AG20443 (cell line): Measurements from ENCODE around the gene USP17L19.
"Not testable (repeated sequence)": the region's sequence is repeated elsewhere in the genome, so short reads cannot be mapped to it uniquely, and the experiment has no call there.

Experiments
- DNase-seq: peaks from one replicate; pipeline ENCODE4 v3.0.0; 2012; ENCODE audit warnings: low spot score, mixed read lengths

Gene USP17L19

GRCh38 chr4:9253078-9253477 lies at the start of gene USP17L19:
TSS of gene USP17L19 (plus strand) at chr4:9253378. CDS start at chr4:9253378, 0 bp downstream.
- not testable (repeated sequence) for DNase-seq

- DNase-seq: not testable (repeated sequence)
Observed at GRCh38 chr4:9210357-9210756, 42.8 kb upstream of the USP17L19 start, which contains the start of gene USP17L10. TSS of gene USP17L10 (plus strand) at chr4:9210657. CDS start at chr4:9210657, 0 bp downstream.

- DNase-seq: not testable (repeated sequence)
Observed at GRCh38 chr4:9214701-9215100, 38.5 kb upstream of the USP17L19 start.

GRCh38 chr4:9215105-9215504 lies 38.1 kb upstream of the USP17L19 start, which contains the start of gene USP17L11:
TSS of gene USP17L11 (plus strand) at chr4:9215405. CDS start at chr4:9215405, 0 bp downstream.
- DNase-seq: not testable (repeated sequence)

GRCh38 chr4:9219852-9220251 lies 33.3 kb upstream of the USP17L19 start, which contains the start of gene USP17L12:
TSS of gene USP17L12 (plus strand) at chr4:9220152. CDS start at chr4:9220152, 0 bp downstream.
- DNase-seq: not testable (repeated sequence)

- DNase-seq: not testable (repeated sequence)
Observed at GRCh38 chr4:9224596-9224995, 28.6 kb upstream of the USP17L19 start, which contains the start of gene USP17L13. TSS of gene USP17L13 (plus strand) at chr4:9224896. CDS start at chr4:9224896, 0 bp downstream.

GRCh38 chr4:9230249-9230648 lies 22.9 kb upstream of the USP17L19 start:
- not testable (repeated sequence) for DNase-seq

GRCh38 chr4:9234085-9234484 lies 19.1 kb upstream of the USP17L19 start, which contains the start of gene USP17L15:
TSS of gene USP17L15 (plus strand) at chr4:9234385. CDS start at chr4:9234385, 0 bp downstream.
- DNase-seq: not testable (repeated sequence)

GRCh38 chr4:9238461-9238860 lies 14.7 kb upstream of the USP17L19 start:
- not testable (repeated sequence) for DNase-seq

- DNase-seq: not testable (repeated sequence)
Observed at GRCh38 chr4:9243579-9243978, 9.6 kb upstream of the USP17L19 start, which contains the start of gene USP17L17. TSS of gene USP17L17 (plus strand) at chr4:9243879. CDS start at chr4:9243879, 0 bp downstream.

GRCh38 chr4:9247953-9248680 lies 5.1 kb upstream of the USP17L19 start, which contains the start of gene USP17L18:
TSS of gene USP17L18 (plus strand) at chr4:9248630. CDS start at chr4:9248630, 0 bp downstream.
- not testable (repeated sequence) for DNase-seq

GRCh38 chr4:9257824-9258223 lies 4.6 kb downstream of the USP17L19 start, which contains the start of gene USP17L20:
TSS of gene USP17L20 (plus strand) at chr4:9258124. CDS start at chr4:9258124, 0 bp downstream.
- DNase-seq: not testable (repeated sequence)

GRCh38 chr4:9262572-9262971 lies 9.4 kb downstream of the USP17L19 start, which contains the start of gene USP17L21:
TSS of gene USP17L21 (plus strand) at chr4:9262872. CDS start at chr4:9262872, 0 bp downstream.
- not testable (repeated sequence) for DNase-seq

- DNase-seq: not testable (repeated sequence)
Observed at GRCh38 chr4:9267319-9267718, 14.1 kb downstream of the USP17L19 start, which contains the start of gene USP17L22. TSS of gene USP17L22 (plus strand) at chr4:9267619. CDS start at chr4:9267619, 0 bp downstream.

GRCh38 chr4:9271719-9272118 lies 18.5 kb downstream of the USP17L19 start:
- not testable (repeated sequence) for DNase-seq
